ENCODE measurements around the gene PABPC3.

Gene PABPC3

DNA sequence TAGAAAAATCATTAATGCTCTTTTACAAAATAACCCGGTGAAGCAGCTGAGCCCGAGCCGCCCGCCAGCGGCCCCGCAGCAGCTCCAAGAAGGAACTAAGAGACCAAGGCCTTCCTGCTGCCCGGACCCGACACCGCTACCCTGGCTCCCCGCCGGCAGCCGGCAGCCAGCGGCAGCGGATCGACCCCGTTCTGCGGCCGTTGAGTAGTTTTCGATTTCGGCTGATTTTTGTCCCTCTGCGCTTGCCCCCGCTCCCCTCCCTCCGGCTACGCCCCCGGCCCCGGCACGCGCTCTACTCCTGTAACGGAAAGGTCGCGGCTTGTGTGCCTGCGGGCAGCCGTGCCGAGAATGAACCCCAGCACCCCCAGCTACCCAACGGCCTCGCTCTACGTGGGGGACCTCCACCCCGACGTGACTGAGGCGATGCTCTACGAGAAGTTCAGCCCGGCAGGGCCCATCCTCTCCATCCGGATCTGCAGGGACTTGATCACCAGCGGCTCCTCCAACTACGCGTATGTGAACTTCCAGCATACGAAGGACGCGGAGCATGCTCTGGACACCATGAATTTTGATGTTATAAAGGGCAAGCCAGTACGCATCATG is at the start of gene PABPC3:
PABPC3 (plus strand) TSS at position 286 of the 603 bp plus-strand sequence; CDS start at position 349, 63 bp downstream.
- DNase-seq: no peak

DNA sequence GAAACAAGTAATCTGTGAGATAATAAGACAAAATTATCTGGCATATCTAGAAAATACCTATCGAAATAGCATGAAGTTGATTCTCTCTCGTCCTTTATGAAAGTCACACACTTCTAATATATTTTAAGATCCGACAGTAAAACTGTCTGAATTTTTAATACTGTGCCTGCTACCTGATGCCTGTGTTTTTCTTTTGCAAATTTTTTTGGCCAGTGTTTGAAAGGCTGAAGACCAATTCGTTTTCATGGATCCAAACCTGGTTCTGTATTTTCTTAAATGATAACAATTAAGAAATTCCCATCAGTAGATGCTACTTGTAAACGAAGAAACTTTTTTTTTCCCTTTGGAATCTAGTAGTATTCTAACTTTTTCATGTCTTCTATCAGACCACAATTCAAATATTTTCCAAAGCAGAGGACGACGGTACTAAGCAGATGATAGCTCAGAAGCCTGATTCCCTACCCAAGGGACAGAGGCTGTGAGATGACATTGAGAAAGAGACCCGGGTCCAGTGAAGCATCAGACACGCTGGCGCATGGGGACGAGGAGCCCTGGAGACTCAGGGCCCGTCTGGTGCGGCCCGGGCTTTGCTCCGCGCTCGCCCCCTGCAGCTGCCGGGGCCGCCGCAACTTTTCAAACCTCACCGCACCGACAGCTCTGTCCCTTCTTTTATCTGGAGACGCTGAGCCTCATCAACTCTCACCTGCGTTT is 49.5 kb upstream of the PABPC3 start:
- no peak for DNase-seq

DNA sequence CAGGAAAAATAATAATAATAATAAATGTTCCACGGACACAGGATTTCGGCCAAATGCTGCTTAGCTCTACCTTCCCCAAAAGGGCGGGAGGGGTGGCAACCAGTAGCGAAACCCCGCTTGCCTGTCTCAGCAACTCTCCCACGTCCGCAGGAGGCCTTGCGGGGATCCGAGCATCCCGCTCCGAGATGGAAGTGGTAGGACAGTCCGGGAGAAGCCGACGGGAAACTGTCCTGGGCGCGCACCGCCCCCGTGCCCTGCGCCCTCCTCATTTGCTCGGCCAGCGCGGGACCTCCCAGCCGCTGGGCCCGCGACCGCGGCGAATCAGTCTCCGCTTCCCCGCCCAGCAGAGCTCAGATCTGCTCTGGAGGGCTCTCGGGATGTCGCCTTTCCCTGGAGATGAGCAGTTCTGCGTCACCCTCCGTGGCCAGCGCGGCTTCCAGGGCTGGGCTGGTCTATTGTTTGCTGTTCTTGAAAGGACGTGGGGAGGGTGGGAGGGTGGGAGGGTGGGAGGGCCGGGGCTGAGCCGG is 48.9 kb upstream of the PABPC3 start:
- DNase-seq: no peak

DNA sequence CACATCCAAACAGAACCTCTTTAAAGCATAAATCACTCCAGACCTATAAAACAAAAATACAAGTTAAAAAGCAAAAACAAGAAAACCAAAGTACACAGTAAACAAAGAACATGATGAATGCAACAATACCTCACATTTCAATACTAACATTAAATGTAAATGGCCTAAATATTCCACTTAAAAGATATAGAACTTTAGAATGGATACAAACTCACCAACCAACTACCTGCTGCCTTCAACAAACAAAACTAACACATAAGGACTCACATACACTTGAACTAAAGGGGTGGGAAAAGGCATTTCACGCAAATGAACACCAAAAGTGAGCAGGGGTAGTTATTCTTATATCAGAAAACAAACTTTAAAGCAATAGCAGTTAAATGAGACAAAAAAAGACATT is 44.9 kb upstream of the PABPC3 start:
- no peak for DNase-seq

DNA sequence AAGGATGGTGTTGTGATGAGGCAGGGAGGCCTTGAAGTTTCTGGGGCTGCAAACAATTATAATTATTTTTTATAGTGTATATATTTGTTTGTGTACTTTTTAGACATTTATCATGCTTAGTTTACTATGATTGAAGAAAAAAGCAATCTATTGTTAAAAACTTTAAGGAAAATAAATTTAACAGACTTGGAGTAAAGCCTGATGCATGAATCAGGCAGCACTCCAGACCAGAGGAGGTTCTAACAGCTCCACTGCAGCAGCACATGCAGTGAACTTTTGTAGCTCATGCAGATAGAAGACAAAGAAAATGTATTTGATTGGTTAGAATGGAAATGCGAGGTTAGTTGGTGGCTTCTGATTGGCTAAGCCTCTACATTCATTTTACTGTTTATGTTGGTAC is 36.8 kb upstream of the PABPC3 start:
- no peak for DNase-seq

DNA sequence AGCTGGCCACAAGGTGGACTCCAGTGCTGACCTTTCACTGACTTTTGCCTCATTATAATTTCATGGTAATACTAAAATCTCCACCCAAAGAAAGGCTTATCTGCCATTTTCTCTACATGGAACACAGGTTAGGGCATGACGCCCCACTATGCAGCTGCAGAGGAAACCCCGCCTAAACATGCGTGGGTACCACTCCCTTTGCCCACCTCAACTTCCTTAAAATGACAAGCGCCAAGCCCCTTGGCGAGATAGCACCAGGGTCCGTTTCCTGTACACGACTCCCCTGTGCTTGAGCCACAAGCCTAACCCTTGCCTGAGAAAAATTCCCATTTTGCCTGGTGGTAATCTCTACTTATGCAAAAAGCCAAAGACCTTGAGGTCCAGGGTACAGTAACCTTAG is 36.0 kb upstream of the PABPC3 start:
- no peak for DNase-seq

DNA sequence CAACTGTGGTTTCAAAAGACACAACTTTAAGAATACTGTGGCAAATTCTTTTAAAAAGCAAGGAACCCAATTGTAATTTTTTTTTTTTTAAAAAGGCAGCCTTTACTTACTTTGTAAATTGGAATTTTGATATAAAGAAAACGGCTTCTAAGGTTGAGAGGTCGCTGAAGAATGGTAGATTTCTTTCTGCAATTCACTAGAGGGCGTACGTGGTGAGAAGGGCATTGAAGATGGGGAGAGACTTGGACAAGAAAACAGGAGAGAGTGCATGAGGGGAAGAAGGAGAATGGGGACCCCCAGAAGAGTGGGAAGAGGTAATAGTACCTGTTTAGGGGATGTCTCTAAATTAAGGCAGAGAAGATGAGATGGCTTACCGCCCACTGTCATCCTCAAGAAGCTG is 33.5 kb upstream of the PABPC3 start:
- DNase-seq: no peak

DNA sequence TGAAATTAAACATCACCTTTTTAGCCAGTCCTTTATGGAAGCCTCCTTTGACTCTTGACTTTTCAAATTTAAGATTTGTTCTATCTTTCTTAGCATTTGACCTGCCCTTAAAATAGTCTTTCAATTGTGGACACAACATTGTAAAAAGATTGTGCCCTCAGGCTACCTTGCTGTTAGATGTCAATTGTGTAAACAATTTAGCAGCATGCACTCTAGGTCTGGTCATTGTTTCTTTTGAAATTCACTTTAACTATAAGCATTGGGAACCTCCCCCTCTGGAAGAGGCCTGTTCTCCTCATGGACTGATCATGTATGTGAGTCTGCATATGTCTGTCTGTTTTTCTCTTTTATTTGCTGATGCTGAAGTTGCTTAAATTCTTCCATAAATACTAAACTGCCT is 31.5 kb upstream of the PABPC3 start:
- no peak for DNase-seq

DNA sequence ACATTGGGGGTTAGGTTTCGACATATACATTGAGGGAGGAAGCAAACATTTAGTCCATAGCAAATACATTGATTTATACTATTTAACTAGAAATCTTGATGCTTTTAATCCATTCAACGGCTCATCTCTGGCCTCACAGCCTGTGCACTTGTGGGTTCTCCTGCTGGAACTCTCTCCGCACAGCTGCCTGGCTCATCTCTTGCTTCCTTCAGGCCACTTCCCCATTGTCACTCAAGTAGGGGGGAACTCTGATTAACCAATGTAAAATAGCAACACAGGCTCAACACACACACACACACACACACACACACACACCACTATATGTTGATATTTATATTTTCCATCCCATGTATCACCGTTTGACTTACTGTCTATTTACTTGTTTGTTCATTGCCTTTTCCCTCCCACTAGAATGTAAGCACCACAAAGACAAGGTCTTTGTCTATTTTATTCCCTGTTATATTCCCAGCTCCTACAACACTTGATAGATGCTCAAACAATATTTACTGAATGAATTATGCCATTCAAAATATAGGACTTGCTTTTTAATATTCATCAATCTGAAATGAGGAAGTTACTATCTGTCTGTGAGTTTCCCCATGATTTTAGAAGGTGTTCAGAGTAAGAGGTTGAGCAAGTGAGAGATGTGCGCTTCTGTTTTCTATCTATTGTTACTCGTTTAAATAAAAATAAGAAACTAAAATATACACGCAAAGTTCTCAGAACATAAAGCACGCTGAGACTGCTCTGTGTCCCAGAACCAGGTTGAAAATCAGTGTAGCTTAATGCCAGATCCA is 29.8 kb upstream of the PABPC3 start:
- no peak for DNase-seq

DNA sequence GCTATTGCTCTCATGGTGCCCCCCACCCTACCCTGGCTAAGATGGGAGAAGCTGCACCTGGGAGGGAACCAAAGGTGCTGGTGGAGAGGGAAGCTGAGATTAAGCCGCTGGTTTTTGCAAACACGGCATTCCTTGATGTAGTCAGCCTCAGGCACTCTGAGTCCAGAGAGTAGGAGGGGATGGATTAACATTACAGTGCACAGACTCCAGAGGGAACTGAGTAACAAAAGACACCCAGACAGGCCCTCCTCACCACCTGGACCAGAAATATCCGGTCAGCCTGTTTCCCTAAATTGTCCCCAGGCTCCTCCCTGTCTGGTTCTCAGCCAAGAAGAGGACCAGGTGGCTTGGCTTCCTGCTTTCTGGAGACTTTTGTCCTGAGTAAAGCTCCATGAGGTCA is 28.9 kb upstream of the PABPC3 start:
- DNase-seq: no peak

DNA sequence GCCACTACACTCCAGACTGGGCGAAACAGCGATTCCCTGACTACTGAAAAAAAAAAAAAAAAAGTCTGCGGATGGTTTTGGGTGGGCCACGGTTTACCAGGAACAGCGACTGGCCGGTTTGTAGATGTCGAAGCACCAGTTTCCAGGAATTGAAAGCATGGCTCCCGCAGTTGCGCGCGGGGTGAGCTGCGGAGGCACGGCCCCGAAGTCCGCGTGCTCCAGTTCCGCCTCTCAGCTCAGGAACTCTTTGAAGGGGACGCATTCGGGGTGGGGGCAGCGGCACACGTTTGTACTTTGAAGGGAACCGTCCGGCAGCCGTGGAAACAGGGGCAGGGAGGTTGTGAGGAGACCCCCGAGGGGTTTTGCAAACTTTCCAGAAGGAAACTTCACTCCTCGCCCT is 27.1 kb upstream of the PABPC3 start:
- no peak for DNase-seq

DNA sequence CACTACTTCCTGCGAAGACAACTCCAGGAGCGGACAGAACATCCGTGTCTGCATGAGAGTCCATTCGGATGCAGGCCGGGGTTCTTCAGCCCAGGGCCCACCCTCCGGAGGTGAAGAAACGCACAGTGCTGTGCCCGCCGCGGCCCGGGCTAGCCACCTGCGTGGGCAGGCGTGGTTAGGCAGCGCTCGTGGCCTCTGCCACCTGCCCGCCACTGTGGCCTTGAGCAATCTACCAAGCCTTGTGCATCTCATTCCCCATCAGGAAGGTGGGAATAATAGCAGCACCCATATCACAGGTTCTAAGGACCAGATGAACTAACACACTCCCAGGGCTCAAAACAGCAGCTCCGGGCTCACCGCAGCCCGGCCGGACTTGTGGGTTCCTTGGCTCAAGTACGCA is 26.7 kb upstream of the PABPC3 start:
- DNase-seq: no peak

DNA sequence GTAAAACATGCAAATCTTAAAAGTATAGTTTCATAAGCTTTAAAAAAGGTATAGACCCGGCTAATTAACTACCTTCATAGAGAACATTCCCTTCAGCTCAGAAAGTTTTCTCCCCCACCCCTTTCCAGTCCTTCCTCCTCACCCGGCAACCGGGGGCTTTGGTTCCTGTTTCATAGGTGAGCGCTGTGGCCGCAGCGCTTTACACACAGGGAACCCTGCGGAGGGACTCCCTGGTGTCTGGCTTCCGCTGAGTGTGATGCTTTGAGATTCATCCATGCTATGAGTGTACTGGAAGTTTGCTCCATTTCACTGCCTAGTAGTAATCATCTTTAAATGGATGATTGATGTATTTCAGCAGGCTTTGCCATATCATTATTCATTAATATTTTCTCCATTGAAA is 26.0 kb upstream of the PABPC3 start:
- no peak for DNase-seq

DNA sequence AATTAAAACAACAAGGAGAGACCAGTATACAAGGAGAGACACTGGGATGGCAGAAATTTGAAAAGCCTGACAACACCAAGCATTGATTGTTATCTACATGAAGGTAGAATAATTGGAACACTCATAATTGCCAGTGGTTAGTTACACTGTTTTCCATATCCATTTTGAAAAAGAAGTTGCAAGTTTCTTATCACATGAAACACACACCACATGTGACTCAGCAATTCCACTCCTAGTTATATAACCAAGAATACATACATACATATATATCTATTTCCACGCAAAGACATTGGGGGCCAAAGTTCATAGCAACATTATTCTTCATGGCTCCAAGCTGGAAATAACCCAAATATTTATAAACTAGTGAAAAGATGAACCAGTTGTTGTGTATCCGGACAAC is 15.2 kb upstream of the PABPC3 start:
- no peak for DNase-seq

DNA sequence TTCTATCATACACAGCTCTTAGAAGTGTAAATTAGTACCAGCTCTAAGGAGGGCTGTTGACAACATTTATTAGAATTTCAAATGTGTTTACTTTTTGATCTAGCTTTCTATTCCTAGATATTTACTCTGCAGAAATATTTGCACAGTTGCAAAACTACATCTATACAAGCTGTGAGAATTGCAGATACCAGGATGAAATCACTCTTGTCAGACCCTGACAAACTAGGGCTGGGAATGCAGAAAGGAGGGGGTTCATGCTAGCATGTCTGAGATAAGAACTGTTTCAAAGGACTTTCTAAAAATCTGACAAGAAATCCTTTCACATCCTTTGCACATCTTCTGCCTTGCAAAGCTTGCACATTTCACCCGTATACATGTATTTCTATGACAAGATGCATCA is 11.8 kb upstream of the PABPC3 start:
- no peak for DNase-seq

DNA sequence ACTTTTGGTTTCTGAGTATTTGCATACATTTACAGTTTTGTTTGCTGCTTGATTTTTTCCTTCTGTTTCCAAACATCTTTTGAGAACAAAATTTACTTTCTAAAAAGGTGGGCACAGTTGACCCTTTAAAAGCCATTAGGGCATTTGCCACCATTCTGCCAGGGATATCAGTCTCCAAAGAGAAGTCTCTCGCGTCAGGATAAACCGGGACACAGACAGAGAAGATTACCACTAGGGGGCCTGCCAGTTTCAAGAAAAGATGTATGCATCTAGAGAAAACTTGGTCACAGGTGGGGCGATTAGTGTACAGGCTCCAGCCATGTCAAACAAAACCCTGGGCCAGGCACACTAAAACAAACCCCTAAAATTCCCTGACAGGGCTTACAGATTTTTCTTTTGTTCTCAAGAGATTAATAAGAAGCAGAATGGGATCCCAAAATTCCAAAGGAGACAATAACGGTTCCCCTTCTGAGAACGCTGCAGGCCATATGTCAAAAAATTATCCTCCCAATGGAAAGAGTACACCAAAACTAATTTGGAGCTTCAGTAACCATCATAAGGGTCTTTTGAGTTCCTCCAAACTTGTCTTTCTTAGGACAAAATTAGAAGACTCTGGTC is 10.7 kb upstream of the PABPC3 start:
- DNase-seq: no peak

DNA sequence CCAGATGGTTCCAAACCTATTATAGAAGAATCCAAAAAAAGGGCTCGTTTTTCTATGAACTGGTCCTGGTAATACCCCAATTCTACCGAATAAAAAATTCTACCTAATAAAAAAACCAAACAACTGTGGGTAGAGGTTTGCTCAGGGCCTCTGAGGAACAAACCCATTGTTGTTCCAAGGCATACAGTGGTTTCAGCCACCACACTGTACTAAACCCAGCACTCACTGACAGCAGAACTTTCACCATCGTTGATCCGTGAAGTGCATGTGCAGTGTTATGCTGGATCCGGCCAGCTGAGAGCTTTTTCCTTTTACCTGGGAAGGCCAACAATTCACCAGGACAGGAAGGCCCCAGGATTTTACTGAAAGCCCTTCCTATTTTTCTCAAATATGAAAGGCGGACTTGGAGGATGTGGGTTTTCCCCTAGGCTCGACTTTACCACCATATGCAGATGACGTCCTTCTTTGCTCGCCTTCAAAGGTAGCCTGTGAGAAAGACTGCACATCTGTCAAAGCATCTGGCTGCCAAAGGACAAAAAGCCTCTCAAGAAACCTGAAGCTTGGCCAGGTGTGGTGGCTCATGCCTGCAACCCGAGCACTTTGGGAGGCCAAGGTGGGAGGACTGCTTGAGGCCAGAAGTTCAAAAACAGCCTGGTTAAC is 7.2 kb upstream of the PABPC3 start:
- DNase-seq: no peak

DNA sequence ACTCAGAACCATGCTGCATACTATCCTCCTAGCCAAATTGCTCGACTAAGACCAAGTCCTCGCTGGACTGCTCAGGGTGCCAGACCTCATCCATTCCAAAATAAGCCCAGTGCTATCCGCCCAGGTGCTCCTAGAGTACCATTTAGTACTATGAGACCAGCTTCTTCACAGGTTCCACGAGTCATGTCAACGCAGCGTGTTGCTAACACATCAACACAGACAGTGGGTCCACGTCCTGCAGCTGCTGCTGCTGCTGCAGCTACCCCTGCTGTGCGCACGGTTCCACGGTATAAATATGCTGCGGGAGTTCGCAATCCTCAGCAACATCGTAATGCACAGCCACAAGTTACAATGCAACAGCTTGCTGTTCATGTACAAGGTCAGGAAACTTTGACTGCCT is 1.5 kb downstream of the PABPC3 start:
- DNase-seq: no peak

DNA sequence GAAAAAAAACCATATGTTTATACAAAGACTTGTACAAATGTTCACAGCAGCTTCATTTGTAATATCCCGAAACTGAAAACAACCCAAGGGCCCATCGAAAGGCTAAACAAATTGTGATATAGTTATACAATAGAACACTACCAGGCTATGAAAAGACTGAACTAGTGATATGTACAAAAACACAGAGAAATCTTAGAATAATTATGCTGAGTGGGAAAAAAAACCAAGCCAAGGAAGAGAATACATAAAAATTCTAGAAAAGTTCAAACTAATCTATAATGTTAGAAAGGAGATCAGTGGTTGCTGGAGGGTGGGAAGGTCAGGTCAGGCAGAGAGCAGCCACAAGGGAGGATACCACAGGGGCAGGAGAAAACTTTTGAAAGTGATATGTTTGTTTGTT is 7.8 kb downstream of the PABPC3 start:
- no peak for DNase-seq

DNA sequence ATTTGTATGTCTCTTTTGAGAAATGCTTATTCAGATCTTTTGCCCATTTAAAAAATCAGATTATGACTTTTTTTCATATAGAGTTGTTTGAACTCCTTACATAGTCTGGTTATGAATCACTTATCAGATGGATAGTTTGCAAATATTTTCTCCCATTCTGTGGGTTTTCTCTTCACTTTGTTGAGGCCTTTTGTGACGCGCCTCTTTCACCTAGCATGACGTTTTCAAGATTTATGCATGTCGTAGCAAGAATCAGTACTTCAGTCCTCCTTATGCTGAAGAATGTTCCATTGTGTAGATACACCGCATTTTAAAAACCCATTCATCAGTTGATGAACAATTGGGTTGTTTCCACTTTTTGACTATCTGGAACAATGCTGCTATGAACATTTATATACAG is 13.4 kb downstream of the PABPC3 start:
- DNase-seq: no peak

DNA sequence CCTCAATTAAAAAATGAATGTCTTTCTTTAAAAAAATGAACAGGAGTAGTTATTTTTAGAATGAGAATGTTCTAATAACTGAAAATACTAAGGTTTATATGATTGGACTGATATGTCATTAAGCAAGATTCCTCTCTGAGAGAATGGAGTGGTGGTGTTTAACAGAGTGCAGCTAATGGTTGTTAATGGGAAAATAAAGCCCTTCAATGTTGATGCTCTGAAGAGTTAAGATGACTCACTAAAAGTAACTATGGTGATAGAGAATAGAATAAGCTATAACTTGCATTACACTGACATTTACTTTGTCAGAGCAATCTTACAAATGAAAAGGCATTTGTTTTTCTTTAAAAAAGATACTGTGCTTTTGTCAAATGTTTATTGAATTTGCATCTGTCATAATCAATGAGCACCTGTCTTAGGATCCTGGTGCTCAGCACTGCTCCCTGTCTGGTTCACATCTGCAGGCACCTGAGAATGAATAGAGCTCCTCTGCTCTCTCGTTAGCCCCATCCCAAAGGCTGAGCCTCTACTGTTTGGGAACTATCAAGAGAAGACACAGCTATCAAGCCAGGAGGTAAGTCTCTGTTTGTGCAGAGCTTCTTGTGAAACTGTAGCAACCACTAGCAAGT is 15.1 kb downstream of the PABPC3 start:
- no peak for DNase-seq

DNA sequence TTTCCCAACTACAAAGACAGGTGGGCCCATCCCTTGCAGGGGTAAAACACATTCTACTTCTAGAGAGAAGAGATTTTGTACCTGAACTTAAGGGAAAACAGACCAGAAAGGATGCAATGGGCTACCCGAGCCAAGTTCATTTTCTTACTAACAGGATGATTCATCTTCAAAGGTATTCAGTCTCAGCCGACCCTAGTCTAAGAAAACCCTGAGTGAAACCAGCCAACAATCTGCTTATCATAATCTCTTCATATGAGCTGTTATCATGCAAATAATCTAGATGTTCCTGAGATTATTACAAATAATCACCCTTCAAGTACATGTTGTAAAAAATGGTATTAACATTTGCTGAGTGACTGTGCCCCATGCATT is 15.6 kb downstream of the PABPC3 start:
- no peak for DNase-seq

Measured in T1000 (cell line).